GM12891 (cell line): ENCODE data around the gene SERAC1.

Experiments
- POLR2A ChIP-seq: IDR thresholded peaks from 2 replicates; pipeline ENCODE4 v1.6.1; 2011; ENCODE audit warnings: low read depth, low read length, control low read depth
- POLR2AphosphoS5 ChIP-seq: IDR thresholded peaks from 2 replicates; pipeline ENCODE4 v1.6.1; 2011; ENCODE audit warnings: low read depth, low read length, control low read depth
- POU2F2 ChIP-seq: IDR thresholded peaks from 2 replicates; pipeline ENCODE4 v1.6.1; 2011; ENCODE audit warnings: low read depth, mild to moderate bottlenecking, control low read depth, low read length, moderate library complexity
- TAF1 ChIP-seq: IDR thresholded peaks from 2 replicates; pipeline ENCODE4 v1.6.1; 2011; ENCODE audit warnings: low read depth, low read length, control low read depth

DNA sequence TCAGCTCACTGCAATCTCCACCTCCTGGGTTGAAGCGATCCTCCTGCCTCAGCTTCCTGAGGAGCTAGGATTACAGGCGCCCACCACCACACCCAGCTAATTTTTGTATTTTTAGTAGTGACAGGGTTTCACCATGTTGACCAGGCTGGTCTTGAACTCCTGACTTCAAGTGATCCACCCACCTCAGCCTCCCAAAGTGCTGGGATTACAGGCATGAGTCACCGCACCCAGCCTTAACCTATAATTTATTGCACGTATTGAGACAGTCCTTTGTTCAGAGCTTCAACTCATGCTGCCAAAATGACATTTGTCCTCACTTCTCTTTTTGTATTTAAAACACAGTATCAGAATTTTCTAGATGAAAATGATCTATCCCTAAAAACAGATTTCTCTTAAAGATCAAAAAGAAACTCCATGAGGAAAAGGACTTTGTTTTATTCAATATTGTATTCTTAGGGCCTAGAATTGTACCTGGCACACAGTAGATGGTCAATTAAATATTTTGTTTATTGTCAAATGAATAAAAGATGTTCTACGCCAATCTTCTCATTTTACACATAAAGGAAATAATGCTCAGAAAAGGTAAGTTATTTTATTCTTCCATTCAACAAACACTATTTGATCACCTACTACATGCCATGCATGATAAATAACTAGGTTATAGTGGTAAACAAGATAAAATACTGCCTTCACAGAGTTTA lies 10.8 kb downstream of the SERAC1 start:
- TF ChIP-seq POLR2A = no peak
- no peak for TF ChIP-seq TAF1
- no peak for TF ChIP-seq POLR2AphosphoS5
- no peak for TF ChIP-seq POU2F2
